SK-N-SH (cell line): ENCODE results near the gene KAT2A. TPM values are rescaled to one million over a fixed set of nuclear protein-coding genes. Genes with fewer than 3 reads are reported as not detected.

Experiments
- CTCF ChIA-PET: fragments of 300-600, 350-600 bp; formaldehyde crosslinking; extraction: SDS; loops from one replicate; lab custom pipeline; 2021; lab: Yijun Ruan, JAX
- POLR2A ChIA-PET: fragments of 350-600 bp; sonication (Branson Sonifier 250); formaldehyde crosslinking; extraction: SDS; loops from one replicate; lab custom pipeline; 2020; ENCODE audit warnings: antibody characterized with exemption, inconsistent platforms; lab: Yijun Ruan, JAX
- DNase-seq: peaks from one replicate; pipeline ENCODE4 v3.0.0; 2012
- H2AFZ ChIP-seq: fragments of 200-600 bp; sonication (generic); 2 replicates; pipeline ENCODE4 v1.8.1; 2016; ENCODE audit warnings: antibody characterized with exemption, mild to moderate bottlenecking, low read depth
- H3F3A ChIP-seq: fragments of 200-600 bp; sonication (generic); replicated peaks from 2 replicates; pipeline ENCODE3; 2016; ENCODE audit warnings: antibody characterized with exemption, mild to moderate bottlenecking; ENCODE audit not compliant: insufficient read depth
- H3K27ac ChIP-seq, 2 experiments: fragments of 200-500 bp in 1 of 2; fragments of 200-600 bp in 1 of 2; sonication (Bioruptor generic) in 1 of 2; sonication (generic), shearing (Covaris generic) in 1 of 2; 2 replicates each; pipeline versions ENCODE4 v1.5.1 to v1.6.1; 2014 to 2016; ENCODE audit warnings: low read depth in 2 of 2, inconsistent platforms in 1 of 2, low read length in 1 of 2, mild to moderate bottlenecking in 1 of 2, mixed read lengths in 1 of 2
- H3K27me3 ChIP-seq: fragments of 200-600 bp; sonication (generic), shearing (Covaris generic); 2 replicates; pipeline ENCODE4 v1.6.1; 2016; ENCODE audit warnings: mixed run types; ENCODE audit not compliant: insufficient read depth
- H3K36me3 ChIP-seq, 2 experiments: fragments of 200-500 bp in 1 of 2; fragments of 200-600 bp in 1 of 2; sonication (Bioruptor generic) in 1 of 2; sonication (generic) in 1 of 2; replicated peaks in 1 of 2; 2 replicates each; pipeline versions ENCODE3 to v1.5.1; 2014 to 2016; ENCODE audit warnings: low read length in 1 of 2, mild to moderate bottlenecking in 1 of 2; ENCODE audit not compliant: insufficient read depth in 2 of 2, control insufficient read depth in 1 of 2
- H3K4me1 ChIP-seq, 2 experiments: fragments of 200-500 bp in 1 of 2; fragments of 200-600 bp in 1 of 2; sonication (Bioruptor generic) in 1 of 2; sonication (generic), shearing (Covaris generic) in 1 of 2; 2 replicates each; pipeline versions ENCODE4 v1.5.1 to v1.6.1; 2014 to 2016; ENCODE audit warnings: low read depth in 1 of 2, low read length in 1 of 2, mixed run types in 1 of 2; ENCODE audit not compliant: insufficient read depth in 2 of 2, control insufficient read depth in 1 of 2
- H3K4me2 ChIP-seq: fragments of 200-600 bp; sonication (generic), shearing (Covaris generic); 2 replicates; pipeline ENCODE4 v1.6.1; 2017; ENCODE audit warnings: mixed run types
- H3K4me3 ChIP-seq, 2 experiments: fragments of 200-500 bp in 1 of 2; fragments of 200-600 bp in 1 of 2; sonication (Bioruptor generic) in 1 of 2; sonication (generic), shearing (Covaris generic) in 1 of 2; 2 replicates each; pipeline versions ENCODE4 v1.5.1 to v1.8.1; 2014 to 2016; ENCODE audit warnings: low read depth in 2 of 2, inconsistent platforms in 1 of 2, low read length in 1 of 2, mild to moderate bottlenecking in 1 of 2, mixed read lengths in 1 of 2, moderate library complexity in 1 of 2
- H3K79me2 ChIP-seq: fragments of 200-600 bp; sonication (generic); 2 replicates; pipeline ENCODE4 v1.8.1; 2017; ENCODE audit warnings: mild to moderate bottlenecking; ENCODE audit not compliant: insufficient read depth
- H3K9ac ChIP-seq: fragments of 200-600 bp; sonication (generic); 2 replicates; pipeline ENCODE4 v1.6.1; 2017; ENCODE audit warnings: mixed run types
- H3K9me2 ChIP-seq: fragments of 200-600 bp; sonication (generic); 2 replicates; pipeline ENCODE4 v1.6.1; 2017; ENCODE audit warnings: mixed run types
- H3K9me3 ChIP-seq: fragments of 200-600 bp; sonication (generic); 2 replicates; pipeline ENCODE4 v1.6.1; 2017; ENCODE audit warnings: mixed run types, mild to moderate bottlenecking, moderate library complexity
- H4K20me1 ChIP-seq: fragments of 200-600 bp; sonication (generic); 2 replicates; pipeline ENCODE4 v1.6.1; 2017; ENCODE audit warnings: mild to moderate bottlenecking, mixed run types; ENCODE audit not compliant: insufficient read depth
- CTCF ChIP-seq: fragments of 200-600 bp; sonication (generic); IDR thresholded peaks from 2 replicates; pipeline ENCODE4 v1.6.1; 2017; ENCODE audit warnings: antibody characterized with exemption, mild to moderate bottlenecking, moderate library complexity
- ELF1 ChIP-seq: IDR thresholded peaks from 2 replicates; pipeline ENCODE4 v1.4.0; 2012
- FOXJ3 ChIP-seq: sonication (generic); formaldehyde crosslinking; IDR thresholded peaks from 2 replicates; pipeline ENCODE4 v1.5.1; 2020; ENCODE audit warnings: mild to moderate bottlenecking, missing genetic modification reagents
- FOXM1 ChIP-seq: IDR thresholded peaks from 2 replicates; pipeline ENCODE4 v1.4.0; 2012; ENCODE audit warnings: low read depth, mild to moderate bottlenecking
- GABPA ChIP-seq: IDR thresholded peaks from 2 replicates; pipeline ENCODE4 v1.4.0; 2012; ENCODE audit warnings: low read depth, mild to moderate bottlenecking
- GATA2 ChIP-seq: sonication (generic); formaldehyde crosslinking; IDR thresholded peaks from 2 replicates; pipeline ENCODE4 v1.5.0; 2020; ENCODE audit warnings: mild to moderate bottlenecking, missing genetic modification reagents
- IRF3 ChIP-seq: fragments of 150-350 bp; IDR thresholded peaks from 2 replicates; pipeline ENCODE4 v1.6.1; 2016; ENCODE audit warnings: mild to moderate bottlenecking, low read depth, low read length
- JUND ChIP-seq: IDR thresholded peaks from 2 replicates; pipeline ENCODE4 v1.4.0; 2012
- MAX ChIP-seq: IDR thresholded peaks from 2 replicates; pipeline ENCODE4 v1.4.0; 2012; ENCODE audit warnings: low read depth
- PBX3 ChIP-seq: IDR thresholded peaks from 2 replicates; pipeline ENCODE4; 2012
- POLR2AphosphoS5 ChIP-seq: IDR thresholded peaks from 2 replicates; pipeline ENCODE4 v1.6.1; 2012; ENCODE audit warnings: low read depth, low read length
- RAD21 ChIP-seq: IDR thresholded peaks from 2 replicates; pipeline ENCODE4 v1.6.1; 2012; ENCODE audit warnings: mild to moderate bottlenecking, low read length
- SIN3A ChIP-seq: IDR thresholded peaks from 2 replicates; pipeline ENCODE4 v1.6.1; 2012; ENCODE audit warnings: low read depth, mild to moderate bottlenecking, low read length, moderate library complexity, borderline replicate concordance
- USF2 ChIP-seq: fragments of 150-350 bp; IDR thresholded peaks from 2 replicates; pipeline ENCODE4 v1.6.1; 2017; ENCODE audit warnings: antibody characterized with exemption, low read length, low read depth, borderline replicate concordance
- YY1 ChIP-seq: IDR thresholded peaks from 2 replicates; pipeline ENCODE4 v1.4.0; 2012; ENCODE audit warnings: low read depth, mild to moderate bottlenecking
- ZBTB33 ChIP-seq: IDR thresholded peaks from 2 replicates; pipeline ENCODE4 v1.4.0; 2012; ENCODE audit warnings: low read depth, borderline replicate concordance
- WGBS: methylation state at CpG from one replicate; pipeline ENCODE4 v1.1.6; 2017; ENCODE audit warnings: low lambda C conversion rate; 5-methylcytosine and 5-hydroxymethylcytosine counted together
- polyA plus RNA-seq, 3 experiments: library from polyadenylated mRNA; depleted of rRNA; stranded (reverse); fragments of >200 nt; gene quantifications; 2 replicates each; pipeline ENCODE4 v1.2.3, GENCODE V29; 2012

Gene KAT2A
- polyA plus RNA-seq, 1 of the 3 experiments (the other 2 are of a cell fraction): 45.1 TPM

- Histone ChIP-seq H2AFZ (no peak overlapping the region), H3K79me2 (no peaks in the 10 kb centered on the region), H3K36me3 (peaks cover 5 to 39% of the 10 kb centered on the region in 2 experiments), H4K20me1 (no peaks in the 10 kb centered on the region), H3K27ac (no peak overlapping the region), H3K4me1 (peaks cover 0 to 11% of the 10 kb centered on the region in 2 experiments; a peak in 1 of 4 replicates), H3K4me2 (no peak overlapping the region), H3K27me3 (no peaks in the 10 kb centered on the region), H3K9ac (no peak overlapping the region), H3K9me3 (no peaks in the 10 kb centered on the region), H3F3A (no peaks in the 10 kb centered on the region), H3K4me3 (no peak overlapping the region), H3K9me2 (no peaks in the 10 kb centered on the region)
- ChIA-PET POLR2A (interaction anchor here (1.1 kb wide), 1 partner anchor 51 kb away, joined by 3 read pairs; no protein-coding TSS in a partner anchor), CTCF (interaction anchor here (0.7 to 29.9 kb wide), 17 partner anchors 11 to 307 kb away, joined by 3 to 496 read pairs (median 4); partner anchors contain the start of genes CNP, DNAJC7, GHDC and KCNH4)
- no peak for TF ChIP-seq GATA2
- TF ChIP-seq CTCF: peak; percentile 54
- TF ChIP-seq ELF1: no peak
- TF ChIP-seq ZBTB33: no peak
- TF ChIP-seq RAD21: peak; percentile 29
- DNase-seq: peak; percentile 56
- 80% methylated on average over 2 of the region's 2 CpGs for WGBS
Measured at GRCh38 chr17:42118545-42118944, 2.6 kb downstream of the KAT2A start.

- CTCF ChIA-PET: interaction anchor here (0.7 to 29.9 kb wide), 13 partner anchors 10 to 156 kb away, joined by 3 to 496 read pairs (median 6); partner anchors contain the start of genes DNAJC7, KCNH4 and NKIRAS2
- no peak for DNase-seq
- no peak overlapping the region for H2AFZ ChIP-seq
- POLR2A ChIA-PET: interaction anchor here (0.6 to 1.1 kb wide), 3 partner anchors 50 to 281 kb away, joined by 3 read pairs; no protein-coding TSS in a partner anchor
- 100% methylated on average over 2 of the region's 4 CpGs for WGBS
- no peak overlapping the region for H3K9ac ChIP-seq
- no peaks in the 10 kb centered on the region for H3F3A ChIP-seq
- H3K4me3 ChIP-seq: no peak overlapping the region
- no peaks in the 10 kb centered on the region for H3K27me3 ChIP-seq
- H3K4me1 ChIP-seq: peaks cover 0 to 11% of the 10 kb centered on the region in 2 experiments; a peak in 1 of 4 replicates
- TF ChIP-seq GABPA (no peak), CTCF (no peak), IRF3 (no peak), FOXM1 (no peak), MAX (no peak), FOXJ3 (CRISPR knock-in tag) (no peak), ELF1 (no peak), POLR2AphosphoS5 (no peak), SIN3A (no peak), PBX3 (no peak), GATA2 (no peak), USF2 (no peak), YY1 (no peak), RAD21 (no peak), JUND (no peak)
- H3K36me3 ChIP-seq: peaks cover 5 to 43% of the 10 kb centered on the region in 2 experiments
- no peak overlapping the region for H3K27ac ChIP-seq
- no peaks in the 10 kb centered on the region for H4K20me1 ChIP-seq
- H3K9me2 ChIP-seq: no peaks in the 10 kb centered on the region
- no peaks in the 10 kb centered on the region for H3K9me3 ChIP-seq
- H3K4me2 ChIP-seq: no peak overlapping the region
- no peaks in the 10 kb centered on the region for H3K79me2 ChIP-seq
Measured at GRCh38 chr17:42118126-42118510, 3.0 kb downstream of the KAT2A start.
